Amygdala (tissue), 56 donors: ENCODE data around the gene MT2A.
A peak's percentile ranks its signal among the peaks of the same experiment; 100 is the strongest.
"Not testable (repeated sequence)": the region's sequence is repeated elsewhere in the genome, so short reads cannot be mapped to it uniquely, and the experiment has no call there.

Experiments used
- DNase-seq, 56 donors: peaks; one replicate each; lab custom pipeline; 2025; lab: John Stamatoyannopoulos, UW

MT2A gene

DNA sequence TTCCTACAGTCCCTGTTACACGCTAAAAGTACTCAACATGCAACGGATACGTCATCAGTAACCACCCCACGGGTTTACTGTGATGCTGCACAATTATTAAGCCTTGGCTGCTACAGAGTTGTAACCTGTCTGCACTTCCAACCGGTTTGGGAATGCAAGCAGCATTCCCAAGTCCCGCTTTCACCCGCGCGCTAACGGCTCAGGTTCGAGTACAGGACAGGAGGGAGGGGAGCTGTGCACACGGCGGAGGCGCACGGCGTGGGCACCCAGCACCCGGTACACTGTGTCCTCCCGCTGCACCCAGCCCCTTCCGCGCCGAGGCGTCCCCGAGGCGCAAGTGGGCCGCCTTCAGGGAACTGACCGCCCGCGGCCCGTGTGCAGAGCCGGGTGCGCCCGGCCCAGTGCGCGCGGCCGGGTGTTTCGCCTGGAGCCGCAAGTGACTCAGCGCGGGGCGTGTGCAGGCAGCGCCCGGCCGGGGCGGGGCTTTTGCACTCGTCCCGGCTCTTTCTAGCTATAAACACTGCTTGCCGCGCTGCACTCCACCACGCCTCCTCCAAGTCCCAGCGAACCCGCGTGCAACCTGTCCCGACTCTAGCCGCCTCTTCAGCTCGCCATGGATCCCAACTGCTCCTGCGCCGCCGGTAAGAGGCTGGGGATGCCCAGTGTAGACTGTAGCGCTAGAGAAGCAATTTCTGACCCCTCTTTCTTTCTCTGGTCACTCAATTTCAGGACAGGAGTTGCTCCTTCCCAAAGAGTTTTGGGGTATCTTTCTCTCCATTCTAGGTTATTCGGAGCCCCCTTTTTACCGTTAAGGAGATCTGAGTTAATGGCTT, at the start of gene MT2A:
TSS of gene MT2A (plus strand) at position 542 of the 833 bp plus-strand sequence. CDS start at position 614, 72 bp downstream.
- peak in 53 of 56 donors; percentile 40 to 91 (median 78) for DNase-seq

DNA sequence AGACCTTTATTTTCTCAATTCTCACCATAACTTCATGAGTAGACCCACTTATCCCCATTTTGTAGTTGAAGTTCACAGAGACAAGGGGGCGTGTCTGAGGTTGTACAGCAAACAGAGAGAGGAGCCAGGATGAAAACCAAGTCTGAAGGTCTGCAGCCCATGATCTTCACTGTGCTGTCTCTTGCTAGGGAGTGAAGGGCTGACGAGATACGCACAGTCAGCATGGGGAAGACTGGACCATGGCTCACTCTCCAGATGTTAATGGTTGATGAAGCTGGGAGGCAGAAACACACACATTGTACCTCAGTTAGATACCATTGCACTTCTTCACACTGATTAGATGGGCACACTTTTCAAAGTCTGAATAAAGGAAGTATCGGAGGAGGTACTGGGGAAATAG, 49.3 kb upstream of the MT2A start:
- no peak for DNase-seq

DNA sequence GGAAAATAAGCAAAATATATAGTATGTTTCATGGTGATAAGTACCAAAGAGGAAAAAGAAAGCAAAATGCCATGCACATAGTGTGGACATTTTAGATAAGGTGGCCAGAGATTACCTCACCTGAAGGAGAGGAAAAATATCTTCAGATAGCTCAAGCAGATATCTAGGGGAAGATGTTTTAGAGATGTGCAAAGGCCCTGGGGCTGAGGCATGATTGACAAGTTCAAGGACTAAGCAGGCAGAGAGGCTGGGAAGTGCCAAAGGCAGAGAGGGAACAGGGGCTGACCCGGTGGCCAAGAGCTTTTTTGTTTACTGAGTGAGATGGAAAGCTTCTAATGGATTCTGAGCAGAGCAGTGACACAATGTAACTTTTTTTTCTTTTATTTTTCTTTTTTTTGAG, 47.9 kb upstream of the MT2A start:
- DNase-seq, result no peak

DNA sequence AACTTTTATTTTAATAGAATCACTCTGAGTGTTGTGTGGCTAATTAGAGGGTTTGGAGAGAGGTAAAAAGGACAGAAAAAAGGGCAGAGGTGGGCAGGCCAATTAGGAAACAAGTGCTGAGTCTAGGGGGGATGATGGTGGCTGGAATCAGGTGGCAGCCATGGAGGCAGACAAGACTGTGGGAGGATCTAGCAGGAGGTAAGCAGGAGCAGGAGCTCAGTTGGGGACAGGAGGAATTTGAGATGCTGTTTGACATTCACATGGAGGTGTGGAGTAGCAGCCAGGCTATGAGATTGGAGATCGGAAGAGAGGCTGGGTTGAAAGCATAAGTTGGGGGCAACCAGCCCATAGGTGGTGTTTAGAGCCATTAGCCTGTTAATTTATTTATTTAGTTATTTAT, 47.3 kb upstream of the MT2A start:
- no peak for DNase-seq

DNA sequence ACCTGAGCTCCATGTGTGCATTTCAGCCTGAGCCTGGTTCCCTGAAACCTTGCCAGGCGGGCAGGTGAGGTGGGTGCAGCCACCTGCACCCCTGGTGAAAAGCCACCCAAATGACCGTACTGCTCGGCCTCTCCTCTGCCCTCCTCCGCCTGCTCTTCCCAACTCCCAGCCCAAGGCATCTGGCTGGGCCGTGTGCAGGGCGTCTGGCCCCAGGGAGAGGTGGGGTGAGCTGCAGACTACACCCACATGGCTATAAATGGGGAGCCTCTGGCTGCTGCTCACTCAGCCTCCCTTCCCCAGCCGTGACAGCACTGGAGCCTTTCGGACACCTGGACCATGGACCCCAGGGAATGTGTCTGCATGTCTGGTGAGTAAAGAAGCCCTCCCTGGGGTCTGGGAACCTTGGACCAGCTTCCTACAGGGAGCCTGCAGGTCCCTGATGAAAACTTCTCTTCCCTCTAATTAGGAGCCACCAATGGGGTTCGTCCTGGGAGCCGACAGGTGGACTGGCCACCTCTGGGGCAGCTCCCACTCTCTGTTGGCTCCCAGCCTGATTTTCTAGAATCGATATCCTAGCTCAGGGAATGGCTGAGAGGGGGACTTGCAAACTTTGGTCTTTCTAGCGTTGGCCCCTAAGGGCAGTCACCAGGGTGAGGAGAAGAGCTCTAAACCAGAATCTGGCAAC, 43.4 kb upstream of the MT2A start, which contains the start of gene MT4:
TSS of gene MT4 (plus strand) at position 281 of the 685 bp plus-strand sequence. CDS start at position 337, 56 bp downstream.
- DNase-seq, result no peak

DNA sequence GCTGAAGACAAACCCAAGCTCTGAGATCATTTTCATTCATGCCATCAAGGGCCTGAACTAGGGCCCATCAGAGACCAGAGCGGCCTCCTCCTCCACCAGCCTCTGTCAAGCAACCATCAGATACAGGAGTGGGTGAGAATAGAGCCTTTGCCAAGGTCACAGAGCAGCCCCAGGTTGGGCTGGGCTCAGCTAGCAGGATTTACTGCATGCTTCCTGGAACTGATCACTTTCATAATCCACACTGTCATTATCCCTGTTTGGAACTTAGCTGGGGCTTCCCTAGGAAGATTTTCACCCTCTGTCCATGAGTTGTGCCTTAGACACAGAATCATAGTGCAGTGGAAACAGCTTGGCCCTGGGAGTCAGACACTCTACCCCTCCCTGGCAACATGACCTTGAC, 38.4 kb upstream of the MT2A start:
- DNase-seq, result no peak

DNA sequence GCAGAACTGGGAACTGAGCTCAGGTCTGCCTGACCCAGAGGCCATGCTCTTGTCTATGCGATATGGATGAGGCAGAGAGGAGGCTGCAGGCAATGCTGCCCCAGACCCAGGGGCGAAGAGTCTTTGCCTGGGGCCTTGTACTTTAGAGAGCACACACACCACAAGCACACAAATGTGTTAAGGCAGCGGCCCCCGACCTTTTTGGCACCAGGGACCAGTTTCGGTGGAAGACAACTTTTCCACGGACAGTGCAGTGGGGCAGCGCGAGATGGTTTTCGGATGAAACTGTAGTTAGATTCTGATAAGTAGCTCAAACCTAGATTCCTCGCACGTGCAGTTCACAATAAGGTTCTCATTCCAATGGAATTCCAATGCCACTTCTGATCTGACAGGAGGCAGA, 36.9 kb upstream of the MT2A start:
- DNase-seq, result no peak

DNA sequence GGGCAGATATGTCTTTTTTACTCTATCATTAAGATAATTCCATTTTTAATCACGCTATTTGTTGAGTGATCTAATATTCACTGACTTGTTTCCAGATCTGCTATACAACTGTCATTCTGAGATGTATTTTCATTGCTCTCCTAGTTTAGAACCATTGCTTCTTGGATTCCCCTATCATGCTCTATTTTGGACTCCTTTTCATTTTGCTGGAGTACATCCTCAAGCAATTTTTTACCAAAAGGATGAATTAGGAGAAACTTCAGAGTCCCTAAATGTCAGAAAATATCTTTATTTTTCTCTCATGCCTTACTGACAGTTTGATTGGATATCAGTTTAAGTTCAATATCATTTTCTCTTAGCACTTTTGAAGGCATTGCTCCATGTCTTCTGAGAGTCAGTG, 33.8 kb upstream of the MT2A start:
- DNase-seq, result no peak

DNA sequence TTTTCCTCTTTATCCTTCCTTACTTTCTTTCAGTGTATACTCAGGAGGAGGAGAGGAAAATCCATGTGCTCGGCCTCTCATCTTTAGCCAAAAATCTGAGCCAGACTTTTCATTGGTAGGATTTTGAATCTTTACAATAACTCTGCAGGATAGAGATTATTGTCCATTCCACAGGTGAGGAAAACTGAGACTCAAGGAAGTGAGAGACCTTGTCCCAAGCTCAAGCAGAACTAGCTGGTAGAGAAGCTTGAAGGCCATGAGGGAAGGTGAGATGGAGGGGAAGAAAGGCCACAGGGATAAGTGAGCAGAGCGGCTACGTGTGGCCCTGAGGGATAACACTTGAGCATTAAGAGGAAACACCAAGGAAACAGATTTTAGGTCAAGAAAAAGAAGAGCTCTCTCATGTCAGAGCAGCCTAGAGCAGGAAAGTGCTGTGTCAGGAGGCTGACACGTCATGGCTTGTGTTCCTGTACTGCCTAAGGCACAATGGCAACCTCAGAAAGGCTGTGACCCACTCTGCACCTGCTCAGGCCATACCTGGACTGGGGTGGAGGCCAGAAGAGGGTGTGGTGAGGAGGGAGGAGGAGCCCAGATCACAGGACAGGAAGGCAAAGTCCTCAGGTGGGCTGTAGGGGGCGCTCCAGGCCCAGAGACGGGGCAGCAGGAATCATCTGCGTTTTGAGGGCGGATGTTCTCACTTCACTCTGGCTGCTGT, 31.6 kb upstream of the MT2A start:
- DNase-seq, result peak in 11 of 56 donors; percentile 8 to 55 (median 28)

DNA sequence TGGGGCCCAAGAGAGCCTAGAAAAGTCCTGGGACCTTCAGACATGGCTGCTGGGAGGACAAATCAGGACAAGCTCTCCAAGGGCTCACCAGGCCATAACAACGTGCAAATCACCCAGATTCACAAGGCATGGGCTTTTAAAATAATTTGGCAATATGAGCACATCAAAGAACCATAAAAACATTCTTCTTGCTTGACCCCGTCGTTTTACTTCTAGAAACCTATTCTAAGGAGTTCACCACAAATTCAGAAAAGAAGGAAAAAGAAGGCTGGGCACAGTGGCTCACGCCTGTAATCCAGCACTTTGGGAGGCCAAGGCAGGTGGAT, 31.1 kb upstream of the MT2A start:
- no peak for DNase-seq

DNA sequence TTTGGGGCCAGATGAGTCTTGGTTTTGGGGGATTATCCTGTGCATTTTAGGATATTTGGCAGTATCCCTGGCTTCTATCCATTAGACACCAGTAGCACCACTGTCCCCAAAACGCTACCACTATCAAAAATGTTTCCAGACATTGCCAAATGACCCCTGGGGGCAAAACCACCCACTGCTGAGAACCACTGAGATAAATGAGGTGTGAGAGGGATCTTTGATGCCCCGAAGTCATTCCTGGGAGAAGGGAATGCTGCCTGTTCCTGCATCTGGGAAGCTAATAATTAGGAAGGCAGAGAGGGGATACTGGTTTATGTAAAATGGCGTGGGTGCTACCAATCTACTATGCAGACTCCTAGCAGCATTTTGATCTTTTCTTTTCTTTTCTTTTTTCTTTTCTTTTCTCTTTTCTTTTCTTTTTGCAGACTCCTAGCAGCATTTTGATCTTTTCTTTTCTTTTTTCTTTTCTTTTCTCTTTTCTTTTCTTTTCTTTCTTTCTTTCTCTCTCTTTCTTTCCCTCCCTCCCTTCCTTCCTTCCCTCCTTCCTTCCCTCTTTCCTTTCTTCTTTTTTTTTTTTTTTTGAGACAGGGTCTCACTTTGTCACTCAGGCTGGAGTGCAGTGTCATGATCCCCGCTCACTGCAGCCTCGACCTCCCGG, 27.9 kb upstream of the MT2A start:
- DNase-seq, result no peak

DNA sequence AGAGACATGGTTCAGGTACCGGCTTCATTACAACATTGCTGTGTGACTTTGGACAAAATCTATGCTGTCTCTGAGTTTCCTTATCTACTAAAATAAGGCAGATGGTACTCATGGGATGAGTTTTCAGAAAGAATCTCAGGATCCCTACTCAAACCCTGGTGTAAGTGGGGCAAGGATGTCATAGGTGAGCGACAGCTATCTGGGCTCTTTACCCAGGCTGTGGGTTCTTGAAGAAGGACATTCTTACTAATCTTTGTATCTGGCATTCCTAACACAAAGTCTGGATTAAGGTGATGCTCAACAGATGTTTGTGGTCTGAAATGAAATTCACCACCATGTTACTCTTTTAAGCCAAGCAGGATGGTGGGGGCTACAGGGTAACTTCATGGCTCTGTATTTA, 25.5 kb upstream of the MT2A start:
- not testable (repeated sequence) for DNase-seq

DNA sequence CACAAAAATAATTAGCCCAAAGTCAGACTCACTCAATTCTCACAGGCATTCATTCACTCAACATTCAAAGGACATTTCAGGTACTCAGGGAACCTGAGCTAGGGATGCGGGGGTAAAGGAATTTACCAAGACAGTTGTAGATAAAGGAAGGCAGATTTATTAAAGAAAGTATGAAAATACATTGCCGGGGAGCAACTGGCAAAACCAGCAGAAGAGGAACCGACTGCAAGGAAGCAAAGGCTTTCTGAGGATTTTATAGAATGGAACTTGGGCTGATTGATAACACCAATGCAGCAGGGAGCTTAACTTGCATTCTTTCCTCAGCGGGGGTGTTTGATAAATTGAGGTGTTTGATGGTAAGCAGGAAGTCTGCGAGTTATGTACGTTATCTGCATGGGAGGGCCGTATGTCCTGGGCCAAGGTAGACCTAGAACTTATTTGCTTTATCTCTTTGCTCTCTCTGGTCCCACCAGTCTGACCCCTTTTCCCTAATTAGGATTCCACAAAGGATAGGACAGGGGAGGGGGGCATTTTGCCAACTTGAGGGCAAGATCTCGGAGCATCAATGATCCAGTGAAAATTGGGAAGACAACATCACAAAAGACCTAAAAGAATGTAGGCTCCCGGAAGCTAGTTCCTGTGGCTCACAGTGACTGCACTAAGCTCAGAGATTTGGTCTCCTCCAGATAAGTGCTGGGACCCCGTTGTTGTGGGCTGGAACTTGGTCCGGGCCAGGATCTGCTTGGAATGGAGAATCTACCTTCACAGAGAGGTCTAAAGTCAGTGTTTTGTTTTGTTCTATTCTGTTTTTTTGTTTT, 24.8 kb upstream of the MT2A start:
- DNase-seq, result no peak

DNA sequence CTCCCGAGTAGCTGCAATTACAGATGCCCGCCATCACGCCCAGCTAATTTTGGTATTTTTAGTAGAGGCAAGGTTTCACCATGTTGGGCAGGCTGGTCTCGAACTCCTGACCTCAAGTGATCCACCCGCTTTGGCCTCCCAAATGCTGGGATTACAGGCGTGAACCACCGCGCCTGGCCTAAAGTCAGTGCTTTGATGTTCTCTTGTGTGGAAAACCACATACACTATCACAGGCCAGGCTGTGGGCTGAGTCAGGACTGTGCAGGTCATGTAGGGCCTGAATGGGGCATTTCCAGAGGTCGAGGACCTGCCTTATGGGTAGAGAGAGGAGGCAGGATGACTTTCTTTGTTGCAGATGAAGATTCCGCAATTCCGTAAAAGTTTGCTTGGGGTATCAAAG, 24.1 kb upstream of the MT2A start:
- no peak for DNase-seq

DNA sequence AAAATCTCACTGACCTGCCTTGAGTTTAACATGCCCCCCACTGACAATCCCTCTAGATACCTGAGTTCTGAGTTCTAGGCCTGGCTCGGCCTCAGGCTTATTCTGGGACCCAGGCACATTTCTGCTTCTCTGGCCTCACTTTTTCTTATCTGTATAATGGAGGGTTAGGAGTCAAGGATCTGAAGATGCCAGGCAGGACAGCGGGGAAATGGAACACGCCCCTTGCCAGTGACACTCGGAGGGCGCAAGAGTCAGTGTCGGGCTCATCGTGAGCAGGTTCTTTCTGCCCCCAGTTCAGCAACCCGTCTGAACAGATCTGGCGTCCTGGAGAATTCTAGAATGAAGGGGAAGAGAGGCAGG, 19.6 kb upstream of the MT2A start:
- no peak for DNase-seq

DNA sequence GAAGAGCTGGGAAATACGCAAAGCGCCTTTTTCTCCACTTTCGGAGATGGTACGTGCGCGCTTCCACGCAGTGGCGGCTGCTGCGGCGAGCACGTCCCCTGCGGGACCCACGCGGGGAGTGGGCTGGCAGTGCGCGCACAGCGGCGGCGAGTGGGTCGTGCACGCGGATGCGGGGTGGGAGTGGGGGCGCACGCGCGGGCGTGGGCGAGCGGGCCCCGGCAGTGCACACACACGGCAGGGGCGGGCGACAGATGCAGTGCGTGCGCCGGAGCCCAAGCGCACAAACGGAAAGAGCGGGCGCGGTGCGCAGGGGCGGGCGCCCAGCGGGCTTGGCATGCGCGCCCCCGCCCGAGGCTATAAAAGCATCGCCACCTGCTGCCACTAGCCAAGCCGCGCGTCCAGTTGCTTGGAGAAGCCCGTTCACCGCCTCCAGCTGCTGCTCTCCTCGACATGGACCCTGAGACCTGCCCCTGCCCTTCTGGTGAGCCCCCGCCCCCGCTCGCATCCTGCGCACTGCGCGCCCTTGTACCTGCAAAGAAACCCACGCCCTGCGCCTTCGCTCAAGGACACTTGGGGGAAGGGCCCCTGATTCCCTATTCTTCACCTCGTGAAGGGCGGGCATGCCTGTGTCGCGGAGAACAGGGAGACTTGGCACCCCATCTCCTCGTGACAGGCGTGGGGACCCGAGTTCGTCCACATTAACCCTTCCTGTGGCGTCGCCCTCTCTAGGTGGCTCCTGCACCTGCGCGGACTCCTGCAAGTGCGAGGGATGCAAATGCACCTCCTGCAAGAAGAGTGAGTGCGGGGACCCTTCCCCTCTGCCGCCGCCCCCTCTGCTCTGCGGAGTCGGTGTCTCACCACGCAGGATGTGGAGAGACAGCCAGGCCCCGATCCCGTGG, 19.0 kb upstream of the MT2A start, which contains the start of gene MT3:
TSS of gene MT3 (plus strand) at position 388 of the 899 bp plus-strand sequence. CDS start at position 451, 63 bp downstream.
- peak in 49 of 56 donors; percentile 38 to 89 (median 74) for DNase-seq

DNA sequence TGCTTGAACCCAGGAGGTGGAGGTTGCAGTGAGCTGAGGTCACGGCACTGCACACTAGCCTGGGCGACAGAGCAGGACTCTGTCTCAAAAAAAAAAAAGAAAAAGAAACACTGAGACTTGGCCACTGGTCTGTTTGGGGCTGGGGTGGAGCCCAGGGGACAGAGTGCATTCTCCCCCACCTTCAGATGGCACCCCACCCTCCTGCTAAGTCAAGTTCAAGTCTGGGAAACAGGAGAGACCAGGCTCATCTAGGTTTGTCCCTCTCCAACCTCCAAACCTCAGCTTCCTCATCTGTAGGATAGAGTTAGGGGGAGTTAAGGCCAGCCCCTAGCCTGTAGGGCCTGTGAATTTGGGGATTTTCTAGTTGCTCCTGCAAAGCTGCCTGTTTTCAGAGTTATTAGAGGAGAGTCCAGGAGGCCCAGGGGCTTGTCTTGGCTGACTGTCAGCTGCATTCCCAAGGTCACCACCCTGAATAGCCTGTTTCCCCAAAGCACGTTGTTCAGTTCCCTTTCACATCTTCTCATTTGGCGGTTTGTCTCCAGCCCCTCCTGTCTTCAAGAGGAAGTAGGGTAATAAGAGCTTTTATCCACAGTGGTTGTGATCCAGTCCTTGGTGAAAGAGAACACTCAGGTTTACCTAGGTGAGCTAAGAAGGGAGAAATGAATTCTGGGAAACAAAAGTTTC, 16.9 kb upstream of the MT2A start:
- peak in 5 of 56 donors; percentile 18 to 41 (median 25) for DNase-seq
